Astrocyte (in vitro differentiated cells and primary cell): ENCODE measurements around the gene PLCD3. TPM values are rescaled to one million over a fixed set of nuclear protein-coding genes. Genes with fewer than 3 reads are reported as not detected.

Experiments
- DNase-seq: peaks from one replicate; pipeline ENCODE4 v3.0.0-alpha.2; 2010; ENCODE audit warnings: low read depth
- FAIRE-seq: peaks from 2 replicates; lab custom pipeline; 2011; peaks lifted over from hg19 to GRCh38; lab: Jason Lieb, UNC
- H2AFZ ChIP-seq: 2 replicates; pipeline ENCODE4 v1.6.0; 2012; ENCODE audit warnings: low read depth, low read length, inconsistent platforms
- H3K27ac ChIP-seq: 2 replicates; pipeline ENCODE4 v1.5.1; 2011; ENCODE audit warnings: low read depth, low read length, inconsistent platforms
- H3K27me3 ChIP-seq: 2 replicates; pipeline ENCODE4 v1.6.0; 2011; ENCODE audit warnings: low read length, inconsistent platforms; ENCODE audit not compliant: insufficient read depth
- H3K36me3 ChIP-seq: 2 replicates; pipeline ENCODE4 v1.5.1; 2011; ENCODE audit warnings: low read length, inconsistent platforms; ENCODE audit not compliant: insufficient read depth
- H3K4me1 ChIP-seq: 2 replicates; pipeline ENCODE4 v1.5.1; 2011; ENCODE audit warnings: low read length, inconsistent platforms; ENCODE audit not compliant: insufficient read depth
- H3K4me2 ChIP-seq: 2 replicates; pipeline ENCODE4 v1.6.0; 2012; ENCODE audit warnings: low read length, inconsistent platforms
- H3K4me3 ChIP-seq: 2 replicates; pipeline ENCODE4 v1.5.1; 2011; ENCODE audit warnings: low read depth, mild to moderate bottlenecking, low read length, inconsistent platforms; ENCODE audit not compliant: insufficient read depth
- H3K79me2 ChIP-seq: 2 replicates; pipeline ENCODE4 v1.6.0; 2012; ENCODE audit warnings: mild to moderate bottlenecking, low read length, inconsistent platforms; ENCODE audit not compliant: insufficient read depth
- H3K9ac ChIP-seq: 2 replicates; pipeline ENCODE4 v1.6.0; 2012; ENCODE audit warnings: mild to moderate bottlenecking, low read length, inconsistent platforms
- H3K9me3 ChIP-seq: 2 replicates; pipeline ENCODE4 v1.5.1; 2012; ENCODE audit warnings: low read depth, mild to moderate bottlenecking, low read length, inconsistent platforms; ENCODE audit not compliant: insufficient read depth
- H4K20me1 ChIP-seq: 2 replicates; pipeline ENCODE4 v1.6.0; 2012; ENCODE audit warnings: low read length, inconsistent platforms; ENCODE audit not compliant: insufficient read depth
- H3K27ac Mint-ChIP-seq: one replicate; pipeline ENCODE4 v1.8.0; 2021; ENCODE audit warnings: mild to moderate bottlenecking, mixed read lengths; ENCODE audit not compliant: unreplicated experiment
- H3K27me3 Mint-ChIP-seq: one replicate; pipeline ENCODE4 v1.8.0; 2021; ENCODE audit warnings: low read depth, mixed read lengths; ENCODE audit not compliant: unreplicated experiment
- H3K36me3 Mint-ChIP-seq: one replicate; pipeline ENCODE4 v1.8.0; 2021; ENCODE audit warnings: low read depth, mixed read lengths; ENCODE audit not compliant: unreplicated experiment
- H3K4me1 Mint-ChIP-seq: one replicate; pipeline ENCODE4 v1.8.0; 2021; ENCODE audit warnings: low read depth, mixed read lengths; ENCODE audit not compliant: unreplicated experiment
- H3K4me3 Mint-ChIP-seq: one replicate; pipeline ENCODE4 v1.8.0; 2021; ENCODE audit warnings: mild to moderate bottlenecking, moderate library complexity, mixed read lengths; ENCODE audit not compliant: unreplicated experiment
- H3K9me3 Mint-ChIP-seq: one replicate; pipeline ENCODE4 v1.8.0; 2021; ENCODE audit warnings: mild to moderate bottlenecking, mixed read lengths; ENCODE audit not compliant: unreplicated experiment
- EZH2 ChIP-seq: IDR thresholded peaks from 2 replicates; pipeline ENCODE4 v1.6.1; 2012; ENCODE audit warnings: mild to moderate bottlenecking, low read length, inconsistent platforms; ENCODE audit not compliant: insufficient read depth
- total RNA-seq: library from RNA; stranded (reverse); gene quantifications from 2 replicates; pipeline ENCODE4 v1.2.1, GENCODE V29; 2021
- TF ChIP-seq, protein P1 (sequence below): IDR thresholded peaks from 2 replicates; pipeline ENCODE4 v1.5.1; 2011; ENCODE audit warnings: low read depth, mild to moderate bottlenecking, inconsistent platforms, low read length, moderate library complexity; ENCODE audit not compliant: insufficient read depth

The PLCD3 gene
- total RNA-seq, 1 donor from 2014 or later: 92.0 TPM

GRCh38 chr17:45114117-45114932 lies 18.0 kb downstream of the PLCD3 start:
- Histone ChIP-seq H3K79me2 (no peaks in the 10 kb centered on the region), H2AFZ (no peak overlapping the region), H3K4me3 (no peak overlapping the region), H3K4me2 (no peak overlapping the region), H3K27me3 (no peaks in the 10 kb centered on the region), H3K4me1 (peaks cover 9% of the 10 kb centered on the region), H3K9me3 (no peaks in the 10 kb centered on the region), H3K36me3 (no peaks in the 10 kb centered on the region), H3K9ac (no peak overlapping the region), H3K27ac (no peak overlapping the region), H4K20me1 (no peaks in the 10 kb centered on the region)
- H3K4me3 Mint-ChIP-seq: no peak overlapping the region
- peaks cover 8% of the 10 kb centered on the region for H3K4me1 Mint-ChIP-seq
- H3K36me3 Mint-ChIP-seq: peaks cover 13% of the 10 kb centered on the region
- FAIRE-seq (no peak), DNase-seq (no peak)
- H3K27ac Mint-ChIP-seq: no peak overlapping the region
- no peak for TF ChIP-seq EZH2
- TF ChIP-seq, protein P1, sequence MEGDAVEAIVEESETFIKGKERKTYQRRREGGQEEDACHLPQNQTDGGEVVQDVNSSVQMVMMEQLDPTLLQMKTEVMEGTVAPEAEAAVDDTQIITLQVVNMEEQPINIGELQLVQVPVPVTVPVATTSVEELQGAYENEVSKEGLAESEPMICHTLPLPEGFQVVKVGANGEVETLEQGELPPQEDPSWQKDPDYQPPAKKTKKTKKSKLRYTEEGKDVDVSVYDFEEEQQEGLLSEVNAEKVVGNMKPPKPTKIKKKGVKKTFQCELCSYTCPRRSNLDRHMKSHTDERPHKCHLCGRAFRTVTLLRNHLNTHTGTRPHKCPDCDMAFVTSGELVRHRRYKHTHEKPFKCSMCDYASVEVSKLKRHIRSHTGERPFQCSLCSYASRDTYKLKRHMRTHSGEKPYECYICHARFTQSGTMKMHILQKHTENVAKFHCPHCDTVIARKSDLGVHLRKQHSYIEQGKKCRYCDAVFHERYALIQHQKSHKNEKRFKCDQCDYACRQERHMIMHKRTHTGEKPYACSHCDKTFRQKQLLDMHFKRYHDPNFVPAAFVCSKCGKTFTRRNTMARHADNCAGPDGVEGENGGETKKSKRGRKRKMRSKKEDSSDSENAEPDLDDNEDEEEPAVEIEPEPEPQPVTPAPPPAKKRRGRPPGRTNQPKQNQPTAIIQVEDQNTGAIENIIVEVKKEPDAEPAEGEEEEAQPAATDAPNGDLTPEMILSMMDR: no peak
- no peaks in the 10 kb centered on the region for H3K9me3 Mint-ChIP-seq
- H3K27me3 Mint-ChIP-seq: no peaks in the 10 kb centered on the region

GRCh38 chr17:45113424-45113754 lies 18.9 kb downstream of the PLCD3 start:
- H3K79me2 ChIP-seq: no peaks in the 10 kb centered on the region
- no peak overlapping the region for H3K27ac ChIP-seq
- no peak overlapping the region for H3K27ac Mint-ChIP-seq
- H3K4me3 Mint-ChIP-seq: no peak overlapping the region
- H3K36me3 ChIP-seq: peaks cover 2% of the 10 kb centered on the region
- TF ChIP-seq EZH2: no peak
- TF ChIP-seq, protein P1: no peak
- no peak overlapping the region for H3K9ac ChIP-seq
- no peaks in the 10 kb centered on the region for H3K27me3 Mint-ChIP-seq
- no peak overlapping the region for H2AFZ ChIP-seq
- no peak overlapping the region for H3K4me2 ChIP-seq
- H3K4me1 ChIP-seq: peaks cover 9% of the 10 kb centered on the region
- H3K36me3 Mint-ChIP-seq: peaks cover 7% of the 10 kb centered on the region
- H4K20me1 ChIP-seq: peaks cover 8% of the 10 kb centered on the region
- peaks cover 8% of the 10 kb centered on the region for H3K4me1 Mint-ChIP-seq
- no peaks in the 10 kb centered on the region for H3K9me3 Mint-ChIP-seq
- no peak overlapping the region for H3K4me3 ChIP-seq
- FAIRE-seq (no peak), DNase-seq (no peak)
- no peaks in the 10 kb centered on the region for H3K27me3 ChIP-seq
- H3K9me3 ChIP-seq: no peaks in the 10 kb centered on the region
